Astrocyte (in vitro differentiated cells and primary cell): ENCODE measurements around the gene MIF. TPM values are rescaled to one million over a fixed set of nuclear protein-coding genes. Genes with fewer than 3 reads are reported as not detected.
"Not testable (repeated sequence)": the region's sequence is repeated elsewhere in the genome, so short reads cannot be mapped to it uniquely, and the experiment has no call there.

Experiments used
- DNase-seq: peaks from one replicate; pipeline ENCODE4 v3.0.0-alpha.2; 2010; ENCODE audit warnings: low read depth
- FAIRE-seq: peaks from 2 replicates; lab custom pipeline; 2011; peaks lifted over from hg19 to GRCh38; lab: Jason Lieb, UNC
- H2AFZ ChIP-seq: 2 replicates; pipeline ENCODE4 v1.6.0; 2012; ENCODE audit warnings: low read depth, low read length, inconsistent platforms
- H3K27ac ChIP-seq: 2 replicates; pipeline ENCODE4 v1.5.1; 2011; ENCODE audit warnings: low read depth, low read length, inconsistent platforms
- H3K27me3 ChIP-seq: 2 replicates; pipeline ENCODE4 v1.6.0; 2011; ENCODE audit warnings: low read length, inconsistent platforms; ENCODE audit not compliant: insufficient read depth
- H3K36me3 ChIP-seq: 2 replicates; pipeline ENCODE4 v1.5.1; 2011; ENCODE audit warnings: low read length, inconsistent platforms; ENCODE audit not compliant: insufficient read depth
- H3K4me1 ChIP-seq: 2 replicates; pipeline ENCODE4 v1.5.1; 2011; ENCODE audit warnings: low read length, inconsistent platforms; ENCODE audit not compliant: insufficient read depth
- H3K4me2 ChIP-seq: 2 replicates; pipeline ENCODE4 v1.6.0; 2012; ENCODE audit warnings: low read length, inconsistent platforms
- H3K4me3 ChIP-seq: 2 replicates; pipeline ENCODE4 v1.5.1; 2011; ENCODE audit warnings: low read depth, mild to moderate bottlenecking, low read length, inconsistent platforms; ENCODE audit not compliant: insufficient read depth
- H3K79me2 ChIP-seq: 2 replicates; pipeline ENCODE4 v1.6.0; 2012; ENCODE audit warnings: mild to moderate bottlenecking, low read length, inconsistent platforms; ENCODE audit not compliant: insufficient read depth
- H3K9ac ChIP-seq: 2 replicates; pipeline ENCODE4 v1.6.0; 2012; ENCODE audit warnings: mild to moderate bottlenecking, low read length, inconsistent platforms
- H3K9me3 ChIP-seq: 2 replicates; pipeline ENCODE4 v1.5.1; 2012; ENCODE audit warnings: low read depth, mild to moderate bottlenecking, low read length, inconsistent platforms; ENCODE audit not compliant: insufficient read depth
- H4K20me1 ChIP-seq: 2 replicates; pipeline ENCODE4 v1.6.0; 2012; ENCODE audit warnings: low read length, inconsistent platforms; ENCODE audit not compliant: insufficient read depth
- H3K27ac Mint-ChIP-seq: one replicate; pipeline ENCODE4 v1.8.0; 2021; ENCODE audit warnings: mild to moderate bottlenecking, mixed read lengths; ENCODE audit not compliant: unreplicated experiment
- H3K27me3 Mint-ChIP-seq: one replicate; pipeline ENCODE4 v1.8.0; 2021; ENCODE audit warnings: low read depth, mixed read lengths; ENCODE audit not compliant: unreplicated experiment
- H3K36me3 Mint-ChIP-seq: one replicate; pipeline ENCODE4 v1.8.0; 2021; ENCODE audit warnings: low read depth, mixed read lengths; ENCODE audit not compliant: unreplicated experiment
- H3K4me1 Mint-ChIP-seq: one replicate; pipeline ENCODE4 v1.8.0; 2021; ENCODE audit warnings: low read depth, mixed read lengths; ENCODE audit not compliant: unreplicated experiment
- H3K4me3 Mint-ChIP-seq: one replicate; pipeline ENCODE4 v1.8.0; 2021; ENCODE audit warnings: mild to moderate bottlenecking, moderate library complexity, mixed read lengths; ENCODE audit not compliant: unreplicated experiment
- H3K9me3 Mint-ChIP-seq: one replicate; pipeline ENCODE4 v1.8.0; 2021; ENCODE audit warnings: mild to moderate bottlenecking, mixed read lengths; ENCODE audit not compliant: unreplicated experiment
- EZH2 ChIP-seq: IDR thresholded peaks from 2 replicates; pipeline ENCODE4 v1.6.1; 2012; ENCODE audit warnings: mild to moderate bottlenecking, low read length, inconsistent platforms; ENCODE audit not compliant: insufficient read depth
- total RNA-seq: library from RNA; stranded (reverse); gene quantifications from 2 replicates; pipeline ENCODE4 v1.2.1, GENCODE V29; 2021
- TF ChIP-seq, protein P1 (sequence below): IDR thresholded peaks from 2 replicates; pipeline ENCODE4 v1.5.1; 2011; ENCODE audit warnings: low read depth, mild to moderate bottlenecking, inconsistent platforms, low read length, moderate library complexity; ENCODE audit not compliant: insufficient read depth

MIF gene
- total RNA-seq, 1 donor from 2014 or later, result 906 TPM

DNA sequence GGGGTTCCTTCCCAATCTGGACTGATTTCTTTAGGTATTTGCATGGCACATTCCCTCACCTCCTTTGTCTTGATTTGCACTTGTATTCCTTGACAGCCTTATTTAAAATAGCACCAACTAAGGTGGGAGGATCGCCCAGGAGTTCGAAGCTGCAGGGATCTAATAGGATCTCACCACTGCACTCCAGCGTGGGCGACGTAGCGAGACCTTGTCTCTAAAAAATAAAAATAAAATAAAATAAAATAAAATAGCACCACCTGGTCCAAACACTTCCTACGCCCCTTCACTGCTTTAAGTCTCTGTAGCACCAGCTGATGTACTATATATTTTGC, 35.7 kb upstream of the MIF start:
- peak overlapping the region; percentile 92 for H3K4me3 Mint-ChIP-seq
- H3K9ac ChIP-seq, result peak overlapping the region; percentile 72
- H3K4me3 ChIP-seq, result peak overlapping the region; percentile 75
- no peaks in the 10 kb centered on the region for H3K9me3 Mint-ChIP-seq
- H3K27me3 Mint-ChIP-seq, result no peaks in the 10 kb centered on the region
- no peaks in the 10 kb centered on the region for H4K20me1 ChIP-seq
- H3K9me3 ChIP-seq, result no peaks in the 10 kb centered on the region
- peak overlapping the region; percentile 92 for H3K4me2 ChIP-seq
- peak overlapping the region; percentile 83 for H2AFZ ChIP-seq
- peak overlapping the region; percentile 41 for H3K27ac Mint-ChIP-seq
- H3K36me3 Mint-ChIP-seq, result peaks cover 3% of the 10 kb centered on the region
- peaks cover 16% of the 10 kb centered on the region for H3K4me1 ChIP-seq
- DNase-seq, result no peak
- no peak for TF ChIP-seq EZH2
- TF ChIP-seq, protein P1, sequence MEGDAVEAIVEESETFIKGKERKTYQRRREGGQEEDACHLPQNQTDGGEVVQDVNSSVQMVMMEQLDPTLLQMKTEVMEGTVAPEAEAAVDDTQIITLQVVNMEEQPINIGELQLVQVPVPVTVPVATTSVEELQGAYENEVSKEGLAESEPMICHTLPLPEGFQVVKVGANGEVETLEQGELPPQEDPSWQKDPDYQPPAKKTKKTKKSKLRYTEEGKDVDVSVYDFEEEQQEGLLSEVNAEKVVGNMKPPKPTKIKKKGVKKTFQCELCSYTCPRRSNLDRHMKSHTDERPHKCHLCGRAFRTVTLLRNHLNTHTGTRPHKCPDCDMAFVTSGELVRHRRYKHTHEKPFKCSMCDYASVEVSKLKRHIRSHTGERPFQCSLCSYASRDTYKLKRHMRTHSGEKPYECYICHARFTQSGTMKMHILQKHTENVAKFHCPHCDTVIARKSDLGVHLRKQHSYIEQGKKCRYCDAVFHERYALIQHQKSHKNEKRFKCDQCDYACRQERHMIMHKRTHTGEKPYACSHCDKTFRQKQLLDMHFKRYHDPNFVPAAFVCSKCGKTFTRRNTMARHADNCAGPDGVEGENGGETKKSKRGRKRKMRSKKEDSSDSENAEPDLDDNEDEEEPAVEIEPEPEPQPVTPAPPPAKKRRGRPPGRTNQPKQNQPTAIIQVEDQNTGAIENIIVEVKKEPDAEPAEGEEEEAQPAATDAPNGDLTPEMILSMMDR, result no peak
- H3K36me3 ChIP-seq, result no peaks in the 10 kb centered on the region
- H3K79me2 ChIP-seq, result no peaks in the 10 kb centered on the region
- FAIRE-seq, result no peak
- H3K27me3 ChIP-seq, result no peaks in the 10 kb centered on the region
- peaks cover 7% of the 10 kb centered on the region for H3K4me1 Mint-ChIP-seq
- H3K27ac ChIP-seq, result no peak overlapping the region

DNA sequence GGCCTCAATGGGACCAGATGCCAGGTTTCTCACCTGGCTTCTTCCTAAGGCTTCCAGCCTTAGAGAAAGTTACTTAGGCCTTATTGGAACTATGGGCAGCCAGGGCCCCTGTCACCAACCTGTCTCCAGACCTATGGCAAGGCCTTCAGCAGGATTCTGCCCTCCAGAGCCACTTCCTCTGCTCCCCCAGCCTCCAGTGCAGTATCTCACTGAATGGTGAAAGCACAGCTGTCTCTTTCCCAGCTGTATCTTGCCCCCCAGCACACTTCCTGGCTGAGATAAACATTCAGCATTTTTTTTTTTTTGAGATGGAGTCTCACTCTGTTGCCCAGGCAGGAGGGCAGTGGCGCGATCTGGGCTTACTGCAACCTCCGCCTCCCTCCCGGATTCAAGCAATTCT, 35.0 kb upstream of the MIF start:
- Mint-ChIP-seq H3K4me3 (peak overlapping the region; percentile 92), H3K36me3 (peaks cover 4% of the 10 kb centered on the region), H3K4me1 (peaks cover 7% of the 10 kb centered on the region), H3K27ac (no peak overlapping the region), H3K9me3 (no peaks in the 10 kb centered on the region), H3K27me3 (no peaks in the 10 kb centered on the region)
- no peak for TF ChIP-seq EZH2
- TF ChIP-seq, protein P1, result no peak
- Histone ChIP-seq H3K4me3 (no peak overlapping the region), H3K79me2 (no peaks in the 10 kb centered on the region), H3K27ac (no peak overlapping the region), H3K36me3 (no peaks in the 10 kb centered on the region), H3K9me3 (no peaks in the 10 kb centered on the region), H3K4me2 (no peak overlapping the region), H3K9ac (no peak overlapping the region), H3K4me1 (peaks cover 16% of the 10 kb centered on the region), H2AFZ (no peak overlapping the region), H3K27me3 (no peaks in the 10 kb centered on the region), H4K20me1 (no peaks in the 10 kb centered on the region)
- no peak for FAIRE-seq
- DNase-seq, result no peak

DNA sequence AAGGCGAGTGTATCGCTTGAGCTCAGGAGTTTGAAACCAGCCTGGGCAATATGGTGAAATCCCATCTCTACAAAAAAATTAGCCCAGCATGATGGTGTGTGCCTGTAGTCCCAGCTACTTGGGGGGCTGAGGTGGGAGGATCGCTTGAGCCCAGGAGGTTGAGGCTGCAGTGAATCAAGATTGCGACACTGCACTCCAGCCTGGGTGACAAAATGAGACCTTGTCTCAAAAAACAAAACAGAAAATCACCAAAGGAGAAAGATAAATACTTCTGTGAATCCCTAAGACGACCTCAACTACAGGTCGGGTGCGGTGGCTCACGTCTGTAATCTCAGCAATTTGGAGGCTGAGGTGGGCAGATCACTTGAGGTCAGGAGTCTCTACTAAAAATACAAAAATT, 34.0 kb upstream of the MIF start:
- H3K4me3 Mint-ChIP-seq, H3K36me3 ChIP-seq, H2AFZ ChIP-seq, H3K9ac ChIP-seq, H3K9me3 Mint-ChIP-seq, H3K27ac Mint-ChIP-seq, FAIRE-seq, H3K36me3 Mint-ChIP-seq, H3K4me2 ChIP-seq, H3K9me3 ChIP-seq, H3K27ac ChIP-seq, H4K20me1 ChIP-seq, H3K4me3 ChIP-seq, H3K79me2 ChIP-seq, DNase-seq, H3K4me1 Mint-ChIP-seq, H3K27me3 ChIP-seq, H3K27me3 Mint-ChIP-seq: not testable (repeated sequence)
- peaks cover 16% of the 10 kb centered on the region for H3K4me1 ChIP-seq
